ENCODE data around the gene MICALL1. TPM values are rescaled to one million over a fixed set of nuclear protein-coding genes. Genes with fewer than 3 reads are reported as not detected.

The MICALL1 gene
- total and polyA plus RNA-seq, 2 of the 13 experiments (the other 11 are each of a cell fraction or from before 2014, with no cell fraction given) = 7.6 to 10.6 TPM

DNA sequence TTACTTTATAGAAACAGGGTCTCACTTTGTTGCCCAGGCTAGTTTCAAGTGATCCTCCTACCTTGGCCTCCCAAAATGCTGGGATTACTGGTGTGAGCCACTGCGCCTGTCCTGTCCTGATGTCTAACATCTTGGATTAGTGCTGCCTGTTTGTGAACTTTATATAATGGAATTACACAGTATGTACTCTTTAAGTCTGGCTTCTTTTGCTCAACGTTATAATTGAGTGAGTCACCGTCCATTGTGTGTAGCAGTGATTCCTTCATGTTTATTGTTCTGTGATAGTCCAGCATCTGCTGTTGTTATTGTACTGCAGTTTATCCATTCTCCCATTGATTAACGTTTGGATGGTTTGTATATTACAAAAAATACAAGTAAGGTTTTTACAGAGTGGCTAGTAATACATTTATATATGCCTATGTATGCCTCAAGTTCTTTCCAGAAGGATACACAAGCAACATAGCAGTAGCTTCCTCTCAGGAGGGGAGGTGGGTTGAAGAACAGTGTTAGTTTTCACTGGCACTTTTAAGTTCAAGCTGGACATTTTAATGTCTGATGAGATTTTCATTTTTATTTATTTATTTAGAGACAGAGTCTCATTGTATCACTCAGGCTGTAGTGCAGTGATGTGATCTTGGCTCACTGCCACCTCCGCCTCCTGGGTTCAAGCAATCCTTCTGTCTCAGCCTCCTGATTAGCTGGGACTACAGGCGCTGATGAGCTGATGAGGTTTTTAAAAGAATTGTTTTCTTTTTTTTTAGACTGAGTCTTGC, 25.2 kb upstream of the MICALL1 start (continued):
- TF ChIP-seq PCBP1 (IDR thresholded peaks at IDR 0.05; ENCODE audit: borderline replicate concordance, low read depth, low read length) = no peak
- TF ChIP-seq, protein P1, sequence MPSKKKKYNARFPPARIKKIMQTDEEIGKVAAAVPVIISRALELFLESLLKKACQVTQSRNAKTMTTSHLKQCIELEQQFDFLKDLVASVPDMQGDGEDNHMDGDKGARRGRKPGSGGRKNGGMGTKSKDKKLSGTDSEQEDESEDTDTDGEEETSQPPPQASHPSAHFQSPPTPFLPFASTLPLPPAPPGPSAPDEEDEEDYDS (CRISPR knock-in tag; IDR thresholded peaks at IDR 0.05) = no peak

DNA sequence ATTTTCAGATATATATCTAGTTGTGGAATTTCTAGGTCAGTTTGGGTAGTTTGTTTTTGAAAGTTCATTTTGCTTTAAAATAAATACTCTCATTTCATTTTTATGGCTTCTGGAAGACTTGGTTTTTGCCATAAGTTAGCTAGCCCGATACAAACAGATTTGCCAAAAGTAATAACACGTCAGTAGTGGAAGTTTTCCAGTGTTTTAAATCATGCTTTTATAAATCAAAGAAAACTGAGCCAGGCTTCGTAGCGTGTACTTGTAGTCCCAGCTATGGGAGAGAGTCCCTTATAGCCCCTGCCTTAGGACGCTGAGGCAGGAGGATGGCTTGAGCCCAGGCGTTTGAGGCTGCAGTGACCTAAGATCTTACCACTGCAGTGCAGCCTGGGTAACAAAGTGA, 21.7 kb upstream of the MICALL1 start:
- Histone ChIP-seq H3K4me1 (ENCODE audit: insufficient read depth, low read length) (no peaks in the 10 kb centered on the region), H3K27me3 (ENCODE audit: control insufficient read depth in 1 of 2, insufficient read depth in 2 of 2, low read length in 2 of 2) (no peaks in the 10 kb centered on the region), H3K4me2 (ENCODE audit: low read depth, low read length) (no peak overlapping the region), H3K9me3 (ENCODE audit: low read length) (no peaks in the 10 kb centered on the region), H3K36me3 (replicated peaks in 1 of 2; ENCODE audit: control insufficient read depth in 1 of 2, insufficient read depth in 2 of 2, low read length in 2 of 2) (peaks cover 21 to 75% of the 10 kb centered on the region in 2 experiments), H3K79me2 (ENCODE audit: insufficient read depth, low read length) (no peaks in the 10 kb centered on the region), H3K4me3 (replicated peaks in 1 of 3; ENCODE audit: insufficient read depth in 1 of 3, low read depth in 2 of 3, low read length in 3 of 3) (no peak overlapping the region), H2AFZ (ENCODE audit: low read length) (no peak overlapping the region), H4K20me1 (ENCODE audit: insufficient read depth, low read length) (no peaks in the 10 kb centered on the region), H3K9ac (ENCODE audit: insufficient read depth, low read depth, low read length) (no peak overlapping the region), H3K27ac (ENCODE audit: extremely low read length, insufficient read depth, low read length) (no peak overlapping the region)
- TF ChIP-seq ZNF850 (CRISPR knock-in tag; conservative IDR thresholded peaks at IDR 0.05) (no peak), EEA1 (CRISPR knock-in tag; IDR thresholded peaks at IDR 0.05; ENCODE audit: borderline replicate concordance) (no peak)
- CTCF ChIA-PET (ENCODE audit: low intra/inter-chr PET ratio, low total read pairs) = no interaction called here
- POLR2A ChIA-PET = interaction anchor here (0.7 kb wide), 1 partner anchor 40 kb away, joined by 5 read pairs; no protein-coding TSS in a partner anchor
- intact Hi-C loops (cut with micrococcal nuclease; ENCODE audit: unreplicated experiment) = no loop called here
- no peak for DNase-seq (ENCODE audit: low spot score)
- ATAC-seq = no peak
- no TSS peak for BruUV-seq (replicated peaks)
- whole genome bisulfite sequencing (ENCODE audit: low lambda C conversion rate) = 98% methylated on average over 6 of the region's 6 CpGs
- in situ Hi-C loops (cut with HindIII; ENCODE audit: extremely low pct_ligation_motif_present, low pct_unique_long_range_greater_than_20kb) = no loop called here
- no peak for FAIRE-seq
